Dedifferentiated amniotic fluid mesenchymal stem cell (primary cell): Measurements from ENCODE around the gene CFAP43.

ENCODE experiments used
- DNase-seq: peaks from one replicate; pipeline ENCODE4 v3.0.0-alpha.2; 2016; ENCODE audit errors: extremely low spot score

The CFAP43 gene

DNA sequence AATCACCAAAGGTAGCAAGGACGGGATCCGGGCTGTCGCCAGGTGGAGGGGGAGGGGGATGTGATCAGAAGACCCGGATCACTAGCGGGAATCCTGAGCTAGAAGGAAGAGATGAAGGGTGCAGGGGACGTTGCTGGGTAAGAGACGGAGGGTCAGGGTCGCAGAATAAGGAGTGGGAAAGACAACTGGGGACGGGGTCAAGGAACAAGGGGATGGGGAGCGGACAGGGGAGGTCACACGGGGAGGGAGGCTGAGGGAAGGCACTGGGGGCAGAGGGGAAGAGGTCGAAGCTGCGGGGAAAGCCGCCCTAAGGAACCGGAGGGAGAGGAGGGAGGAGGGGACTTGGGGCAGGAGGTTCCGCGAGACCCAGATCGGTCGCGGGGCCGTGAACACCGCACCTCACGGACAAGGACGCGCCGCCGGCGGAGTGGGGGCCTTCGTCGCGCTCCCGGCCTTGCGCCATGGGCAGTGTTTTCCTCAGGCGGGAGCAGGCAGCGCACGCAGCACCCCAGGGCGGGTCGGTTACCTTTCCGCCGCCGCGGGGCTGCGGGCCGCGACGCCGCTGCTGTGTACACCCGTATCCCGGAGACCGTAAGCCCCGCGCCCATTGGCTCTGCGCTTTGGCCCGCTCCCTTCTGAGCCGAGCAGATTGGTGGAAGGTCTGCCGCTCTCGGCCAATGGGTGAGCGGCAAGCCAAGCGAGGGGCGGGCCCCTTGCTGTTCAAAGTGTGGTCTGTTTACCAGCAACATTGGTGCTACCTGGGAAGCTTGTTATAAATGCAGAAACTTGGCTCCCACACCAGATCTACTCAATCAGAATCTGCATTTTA is at the start of gene CFAP43:
TSS of gene CFAP43 (minus strand) at position 581 of the 829 bp plus-strand sequence. CDS start at position 463, 118 bp downstream.
- peak; percentile 98 for DNase-seq

GRCh38 chr10:104281694-104282093 is 49.5 kb upstream of the CFAP43 start:
- DNase-seq, result no peak

GRCh38 chr10:104279550-104280259 is 47.5 kb upstream of the CFAP43 start:
- DNase-seq, result no peak

- no peak for DNase-seq
Measured at GRCh38 chr10:104277785-104278184, 45.6 kb upstream of the CFAP43 start.

GRCh38 chr10:104276192-104276591 is 44.0 kb upstream of the CFAP43 start:
- no peak for DNase-seq

DNA sequence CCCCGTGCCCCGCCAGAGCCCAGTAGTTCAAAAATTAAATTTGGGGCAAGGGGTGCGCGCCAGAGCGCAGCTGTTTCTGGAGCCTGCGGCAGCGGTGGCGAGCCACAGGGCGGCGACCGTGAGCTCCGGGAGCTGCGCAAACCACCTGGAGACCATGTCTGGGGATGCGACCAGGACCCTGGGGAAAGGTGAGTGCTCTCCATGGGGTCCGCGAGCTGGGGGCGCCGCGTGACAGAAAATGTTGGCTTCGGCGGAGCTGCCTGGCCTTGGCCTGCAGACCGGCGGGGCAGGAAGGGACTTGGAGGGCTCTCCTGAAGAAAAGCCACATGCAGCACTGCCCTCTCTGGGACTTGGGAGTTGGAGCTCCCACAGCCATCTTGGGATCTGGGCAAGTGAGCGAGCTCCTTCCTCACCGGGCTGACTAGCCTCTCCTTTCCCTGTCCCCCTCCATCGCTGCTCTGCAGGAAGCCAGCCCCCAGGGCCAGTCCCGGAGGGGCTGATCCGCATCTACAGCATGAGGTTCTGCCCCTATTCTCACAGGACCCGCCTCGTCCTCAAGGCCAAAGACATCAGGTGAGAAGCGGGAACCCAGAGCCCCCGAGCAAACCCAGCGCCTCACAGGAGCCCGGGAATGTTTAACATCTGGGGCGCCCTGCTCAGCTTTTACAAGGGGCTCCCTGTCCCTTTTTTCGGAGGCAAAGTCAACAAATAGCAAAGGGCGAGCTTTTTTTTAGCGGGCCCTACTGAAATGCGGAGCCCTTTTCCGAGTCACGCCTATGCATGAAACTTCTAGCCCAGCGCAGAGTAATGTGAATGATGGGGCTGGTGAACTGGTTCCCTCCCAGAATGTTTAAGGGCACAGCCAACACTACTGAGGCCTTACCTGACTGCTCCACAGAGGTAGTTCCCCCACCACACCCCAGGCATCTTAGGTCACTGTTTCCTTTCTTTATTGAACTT is 42.9 kb upstream of the CFAP43 start:
- DNase-seq, result no peak

DNA sequence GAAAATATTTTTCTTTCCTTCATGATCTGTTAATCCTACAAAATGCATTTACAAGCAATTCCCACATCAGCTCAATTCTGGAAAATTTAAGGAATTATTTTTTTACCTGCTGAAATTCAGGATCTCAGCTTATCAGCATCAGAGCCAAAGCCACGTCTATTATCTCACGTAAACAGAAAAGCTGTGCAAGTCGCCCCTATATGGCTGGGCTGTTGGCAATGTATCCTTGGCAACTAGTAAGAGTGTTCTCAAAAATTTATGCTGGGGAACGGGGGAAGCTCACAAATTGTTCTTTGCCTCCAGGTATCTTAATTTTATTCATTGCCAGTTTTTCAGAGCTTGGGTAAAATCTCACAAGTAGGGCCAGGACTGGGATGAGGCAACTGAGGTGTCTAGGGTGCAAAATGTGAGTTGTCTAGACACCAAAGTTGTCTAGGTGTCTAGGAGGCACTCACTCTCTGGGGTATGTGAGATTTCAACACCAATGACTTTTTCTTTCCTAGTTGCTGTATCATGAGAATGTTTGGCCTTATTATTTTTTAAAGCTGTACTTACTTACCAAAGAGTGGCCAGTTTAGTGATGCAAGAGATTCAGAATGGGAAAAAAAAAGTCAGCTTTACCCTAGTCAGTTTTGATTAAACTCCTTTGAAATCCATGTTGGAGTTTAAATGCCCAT is 41.9 kb upstream of the CFAP43 start:
- no peak for DNase-seq

GRCh38 chr10:104273286-104273685 is 41.1 kb upstream of the CFAP43 start:
- no peak for DNase-seq

DNA sequence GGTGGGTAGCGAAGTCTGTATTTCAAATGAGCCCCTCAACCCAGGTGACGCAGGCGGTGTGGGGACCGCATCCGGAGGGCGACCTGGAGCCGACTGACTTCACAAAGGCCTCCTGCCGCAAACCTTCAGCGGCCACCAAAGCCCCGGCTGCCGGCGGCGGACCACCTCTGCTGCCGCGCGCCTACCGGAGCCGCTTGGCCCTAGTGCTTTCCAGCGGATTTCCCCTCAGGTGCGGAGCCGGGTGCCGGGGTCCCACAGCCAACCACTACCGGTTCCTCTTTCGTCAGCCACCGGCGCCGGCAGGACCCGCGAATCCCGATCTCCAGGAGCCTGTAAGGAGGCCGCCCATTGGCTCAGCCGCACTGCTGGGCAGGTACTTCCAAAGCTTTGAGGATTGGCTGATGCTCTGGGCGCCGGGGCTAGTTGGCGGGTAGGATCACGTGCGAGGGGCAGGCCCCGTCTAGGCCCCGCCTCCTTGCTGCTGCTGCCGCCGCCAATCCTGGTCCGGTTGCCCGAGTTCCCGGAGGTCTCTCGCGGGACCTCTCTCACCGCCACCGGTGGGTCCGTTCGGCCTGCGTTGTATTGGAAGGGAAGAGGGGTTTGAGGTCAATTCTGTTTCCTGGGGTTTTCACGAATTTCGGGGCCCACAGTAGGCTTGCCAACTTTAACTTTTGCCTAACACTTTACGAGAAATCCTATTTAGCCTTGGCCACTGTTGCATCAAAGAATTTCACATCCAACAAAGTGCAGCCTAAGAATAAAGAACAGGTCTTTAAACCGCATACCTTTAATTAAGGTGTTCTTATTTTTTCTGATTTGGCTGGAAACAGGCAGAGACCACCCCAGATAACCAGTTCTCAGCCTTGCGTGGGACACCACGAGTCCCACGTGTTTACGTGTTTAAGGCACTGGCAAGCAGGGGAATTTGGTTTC is 36.8 kb upstream of the CFAP43 start, which contains the start of gene GSTO2:
TSS of gene GSTO2 (plus strand) at position 472 of the 933 bp plus-strand sequence. CDS start 5,732 bp downstream, outside the sequence.
- no peak for DNase-seq

DNA sequence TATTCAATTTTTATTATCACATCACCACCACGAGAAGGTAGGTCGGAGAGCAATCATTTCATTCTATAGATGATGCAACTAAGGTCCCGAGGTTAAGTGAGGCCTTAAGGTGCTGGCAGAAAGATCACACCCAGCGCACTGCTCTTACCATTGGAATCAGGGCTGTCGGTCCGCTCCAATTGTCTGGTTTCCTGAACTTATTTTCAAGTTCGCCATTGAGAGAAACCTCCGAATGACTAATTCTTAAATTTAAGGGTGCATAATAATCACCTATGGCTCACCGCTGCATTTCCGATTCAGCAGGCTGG is 36.2 kb upstream of the CFAP43 start:
- no peak for DNase-seq

DNA sequence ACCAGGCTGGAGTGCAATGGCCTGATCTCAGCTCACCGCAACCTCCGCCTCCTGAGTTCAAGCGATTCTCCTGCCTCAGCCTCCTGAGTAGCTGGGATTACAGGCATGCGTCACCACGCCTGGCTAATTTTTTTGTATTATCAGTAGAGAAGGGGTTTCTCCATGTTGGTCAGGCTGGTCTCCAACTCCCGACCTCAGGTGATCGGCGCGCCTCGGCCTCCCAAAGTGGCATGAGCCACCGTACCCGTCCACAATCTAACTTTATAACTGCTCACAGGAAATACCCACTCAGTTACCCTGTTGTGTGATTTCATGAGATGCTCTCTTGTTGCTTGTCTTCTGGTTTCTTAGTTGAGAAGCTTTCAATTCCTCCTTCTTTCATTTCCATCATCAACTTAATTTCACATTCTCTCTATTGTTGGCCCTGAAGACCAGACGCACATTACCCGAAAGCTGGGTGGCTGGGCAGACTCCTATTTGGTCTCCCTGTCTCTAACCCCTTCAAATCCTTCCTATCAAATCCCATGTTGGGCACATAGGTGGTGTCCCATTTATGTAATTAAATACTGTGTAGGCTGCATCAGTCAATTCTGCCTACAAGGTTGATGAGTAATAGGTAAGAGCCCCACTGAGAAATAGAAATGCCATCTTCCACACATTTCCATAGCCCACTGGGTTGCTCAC is 35.7 kb upstream of the CFAP43 start:
- no peak for DNase-seq

- no peak for DNase-seq
Measured at GRCh38 chr10:104264783-104265182, 32.6 kb upstream of the CFAP43 start.

DNA sequence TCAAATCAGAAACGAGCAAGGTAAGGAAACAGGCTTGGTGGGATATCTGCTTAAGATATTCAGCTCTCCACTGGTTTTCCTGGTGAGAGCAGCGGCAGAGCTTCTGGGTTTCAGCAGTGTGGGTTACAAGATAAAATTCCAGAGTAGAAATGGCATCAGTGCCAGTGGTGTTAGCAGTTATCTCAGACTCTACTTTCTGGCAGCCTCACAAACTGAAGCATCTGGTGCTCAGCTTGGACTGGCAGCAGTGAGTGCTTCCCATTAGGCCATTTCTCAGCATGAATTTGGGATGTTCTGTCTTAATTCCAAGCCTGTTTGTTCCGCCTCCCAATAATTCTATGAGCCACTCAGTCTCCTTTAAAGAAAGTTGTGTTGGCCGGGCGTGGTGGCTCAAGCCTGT is 29.9 kb upstream of the CFAP43 start:
- no peak for DNase-seq

DNA sequence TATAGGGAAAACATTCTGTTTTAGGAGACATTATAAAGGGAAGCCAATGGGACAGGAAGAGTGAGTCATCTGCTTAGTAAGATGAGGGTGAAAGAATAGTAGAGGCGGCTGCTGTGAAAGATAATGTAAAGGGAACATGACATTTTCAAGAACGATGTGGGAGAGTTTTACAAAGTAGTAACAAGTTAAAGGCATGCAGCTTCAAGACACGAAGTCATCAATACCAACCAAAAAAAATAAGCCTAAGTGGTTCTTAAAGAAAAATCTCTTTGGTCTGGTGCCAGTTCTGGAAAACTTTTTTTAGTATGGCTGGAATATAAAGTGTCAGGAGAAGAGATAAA is 28.6 kb upstream of the CFAP43 start:
- no peak for DNase-seq

DNA sequence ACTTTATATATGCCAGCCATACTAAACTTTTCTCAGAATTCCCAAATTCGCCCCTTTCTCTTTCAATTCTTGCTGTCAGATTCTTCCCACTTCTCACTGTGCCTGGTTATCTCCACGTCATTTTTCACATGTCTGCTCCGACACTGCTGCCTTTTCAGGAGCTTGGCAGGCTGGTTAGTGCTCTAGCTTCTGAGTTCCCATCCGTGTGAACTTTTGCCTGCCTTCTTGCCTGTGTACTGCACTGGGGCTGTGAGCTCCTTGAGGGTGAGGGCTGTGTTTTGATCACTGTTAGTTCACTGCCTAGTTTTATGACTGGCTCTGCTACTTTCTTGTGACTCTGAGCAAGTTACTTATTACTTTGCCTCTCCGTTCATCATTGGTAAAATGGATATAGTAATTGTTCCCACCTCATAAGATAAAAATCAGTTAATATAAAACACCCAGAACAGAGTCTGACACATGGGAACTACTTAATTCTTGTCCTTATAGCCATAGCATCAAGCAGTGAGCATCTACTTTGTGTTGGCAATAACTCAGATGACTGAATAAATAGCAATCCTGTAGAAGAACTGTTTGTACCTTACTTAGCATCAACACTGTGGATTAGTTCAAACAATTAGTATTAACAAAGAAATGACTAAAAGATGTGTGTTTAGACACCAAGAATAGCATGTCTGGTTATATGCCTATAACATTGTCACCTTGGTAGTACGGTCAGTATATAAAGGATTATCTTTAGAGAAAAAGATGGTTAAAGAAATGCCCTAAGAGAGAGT is 28.0 kb upstream of the CFAP43 start:
- no peak for DNase-seq

DNA sequence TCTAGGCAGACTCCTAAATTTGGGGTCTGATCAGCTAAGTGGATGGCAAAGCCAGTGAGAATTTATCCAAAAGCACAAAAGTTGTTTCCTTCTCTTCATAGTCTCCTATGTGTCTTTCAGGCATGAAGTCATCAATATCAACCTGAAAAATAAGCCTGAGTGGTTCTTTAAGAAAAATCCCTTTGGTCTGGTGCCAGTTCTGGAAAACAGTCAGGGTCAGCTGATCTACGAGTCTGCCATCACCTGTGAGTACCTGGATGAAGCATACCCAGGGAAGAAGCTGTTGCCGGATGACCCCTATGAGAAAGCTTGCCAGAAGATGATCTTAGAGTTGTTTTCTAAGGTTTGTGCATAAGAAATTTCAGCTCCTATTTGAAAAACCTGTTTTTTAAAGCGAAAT is 27.3 kb upstream of the CFAP43 start:
- no peak for DNase-seq

- DNase-seq, result no peak
Measured at GRCh38 chr10:104258209-104258608, 26.0 kb upstream of the CFAP43 start.

DNA sequence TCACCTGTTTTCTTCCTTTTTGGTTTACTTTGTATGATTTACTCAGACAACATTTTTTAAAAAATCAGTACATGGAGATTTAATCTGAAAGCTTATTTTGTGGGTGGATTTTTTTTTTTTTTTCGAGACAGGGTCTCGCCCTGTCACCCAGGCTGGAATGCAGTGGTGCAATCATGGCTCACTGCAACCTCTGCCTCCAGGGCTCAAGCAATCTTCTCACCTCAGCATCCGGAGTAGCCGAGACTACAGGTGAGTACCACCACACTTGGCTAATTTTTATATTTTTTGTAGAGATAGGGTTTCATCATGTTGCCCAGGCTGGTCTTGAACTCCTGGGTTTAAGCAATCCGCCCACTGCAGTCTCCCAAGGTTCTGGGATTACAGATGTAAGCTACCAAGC is 25.1 kb upstream of the CFAP43 start:
- no peak for DNase-seq

GRCh38 chr10:104256335-104256961 is 24.3 kb upstream of the CFAP43 start:
- DNase-seq, result no peak
